Measurements from ENCODE around the gene OGG1. TPM values are rescaled to one million over a fixed set of nuclear protein-coding genes. Genes with fewer than 3 reads are reported as not detected.

OGG1 gene
- total RNA-seq, 1 donor from 2014 or later: 38.6 TPM

DNA sequence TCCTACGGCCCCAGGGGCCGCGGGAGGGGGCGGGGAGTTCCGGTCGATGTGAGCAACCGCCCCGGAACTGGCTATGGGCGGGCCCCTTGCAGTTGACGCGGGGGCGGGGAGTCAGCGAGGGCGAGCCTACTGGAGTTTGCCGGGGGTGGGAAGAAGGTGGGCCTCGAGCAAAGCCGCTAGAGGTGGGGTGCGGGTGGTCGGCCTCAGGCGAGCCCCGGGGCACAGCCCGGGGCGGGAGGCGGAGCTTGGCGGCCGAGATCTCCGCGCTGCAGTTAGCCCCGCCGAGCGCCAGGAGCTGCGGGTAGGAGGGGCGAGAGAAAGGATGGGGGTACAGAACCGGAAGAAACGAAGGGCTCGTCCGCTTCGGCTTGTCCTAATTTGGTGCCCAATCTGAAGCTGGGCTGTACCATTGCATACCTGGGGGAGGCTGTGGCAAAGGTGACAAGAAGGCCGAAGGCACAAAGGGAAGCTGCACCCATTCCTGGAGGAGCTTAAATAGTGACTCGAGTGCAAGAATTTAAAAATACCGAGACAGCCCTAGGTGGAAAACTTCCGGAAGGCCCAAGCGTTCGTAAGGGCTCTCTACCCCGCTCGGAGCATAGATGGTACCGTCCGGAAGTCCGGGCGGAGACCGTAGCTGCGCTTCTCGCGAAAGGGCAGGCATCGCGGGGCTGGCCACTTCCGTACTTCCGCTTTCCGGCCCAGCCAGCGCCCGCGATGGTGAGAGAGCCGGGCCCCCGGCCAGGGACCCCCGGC lies 42.8 kb downstream of the OGG1 start, which contains the start of the genes ARPC4 and TADA3:
Gene ARPC4, plus strand, starts transcription at position 678 of the 756 bp plus-strand sequence. Its CDS starts 40 bp downstream, at position 718.
Gene TADA3, minus strand, starts transcription at position 69 of the 756 bp plus-strand sequence. CDS start 1,007 bp downstream, outside the sequence.
- peaks cover 9% of the 10 kb centered on the region for H3K36me3 Mint-ChIP-seq (ENCODE audit: low read depth)
- H3K4me1 Mint-ChIP-seq: peaks cover 22% of the 10 kb centered on the region
- no peaks in the 10 kb centered on the region for H3K9me3 Mint-ChIP-seq
- H3K27me3 Mint-ChIP-seq (ENCODE audit: low read depth): no peaks in the 10 kb centered on the region
- peak; percentile 82 for DNase-seq (ENCODE audit: low read depth, low spot score)
- peak within 1 kb of the TSS; percentile 100 for H3K27ac Mint-ChIP-seq (ENCODE audit: unreplicated experiment)
- peak within 1 kb of the TSS; percentile 96 for H3K4me3 Mint-ChIP-seq
- TF ChIP-seq CTCF (conservative IDR thresholded peaks at IDR 0.05): peak; percentile 13

GRCh38 chr3:9793161-9793781 lies 43.5 kb downstream of the OGG1 start:
- H3K27ac Mint-ChIP-seq (ENCODE audit: unreplicated experiment): peak overlapping the region; percentile 100
- peaks cover 7% of the 10 kb centered on the region for H3K36me3 Mint-ChIP-seq (ENCODE audit: low read depth)
- H3K9me3 Mint-ChIP-seq: no peaks in the 10 kb centered on the region
- TF ChIP-seq CTCF (conservative IDR thresholded peaks at IDR 0.05): no peak
- no peaks in the 10 kb centered on the region for H3K27me3 Mint-ChIP-seq (ENCODE audit: low read depth)
- peak overlapping the region; percentile 96 for H3K4me3 Mint-ChIP-seq
- H3K4me1 Mint-ChIP-seq: peaks cover 22% of the 10 kb centered on the region
- no peak for DNase-seq (ENCODE audit: low read depth, low spot score)

- Mint-ChIP-seq H3K36me3 (ENCODE audit: low read depth) (peaks cover 3% of the 10 kb centered on the region), H3K9me3 (no peaks in the 10 kb centered on the region), H3K4me1 (peaks cover 22% of the 10 kb centered on the region), H3K4me3 (peak overlapping the region; percentile 96), H3K27ac (ENCODE audit: unreplicated experiment) (peak overlapping the region; percentile 72), H3K27me3 (ENCODE audit: low read depth) (no peaks in the 10 kb centered on the region)
- no peak for DNase-seq (ENCODE audit: low read depth, low spot score)
- no peak for TF ChIP-seq CTCF (conservative IDR thresholded peaks at IDR 0.05)
Observed at GRCh38 chr3:9794400-9794799, 44.6 kb downstream of the OGG1 start.

DNA sequence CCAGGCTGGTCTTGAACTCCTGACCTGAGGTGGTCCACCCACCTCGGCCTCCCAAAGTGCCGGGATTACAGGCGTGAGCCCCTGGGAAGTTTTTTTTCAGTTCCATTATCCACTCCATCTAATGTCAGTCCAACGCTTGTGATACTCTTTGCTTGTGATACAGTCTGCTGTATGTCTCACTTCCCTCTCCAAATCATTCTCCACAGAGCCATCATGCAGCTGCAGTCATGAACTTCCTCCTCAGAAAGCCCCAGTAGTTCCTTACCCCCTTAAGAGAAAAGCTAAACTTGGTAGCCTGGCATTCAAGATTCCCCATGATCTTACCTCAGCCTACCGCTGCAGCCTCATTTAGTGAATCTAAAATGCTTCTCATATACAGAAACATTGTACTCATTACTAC lies 45.5 kb downstream of the OGG1 start:
- DNase-seq (ENCODE audit: low read depth, low spot score): no peak
- Mint-ChIP-seq H3K4me3 (peak overlapping the region; percentile 89), H3K4me1 (peaks cover 22% of the 10 kb centered on the region), H3K27ac (ENCODE audit: unreplicated experiment) (peak overlapping the region; percentile 48), H3K36me3 (ENCODE audit: low read depth) (peaks cover 5% of the 10 kb centered on the region), H3K27me3 (ENCODE audit: low read depth) (no peaks in the 10 kb centered on the region), H3K9me3 (no peaks in the 10 kb centered on the region)
- no peak for TF ChIP-seq CTCF (conservative IDR thresholded peaks at IDR 0.05)

DNA sequence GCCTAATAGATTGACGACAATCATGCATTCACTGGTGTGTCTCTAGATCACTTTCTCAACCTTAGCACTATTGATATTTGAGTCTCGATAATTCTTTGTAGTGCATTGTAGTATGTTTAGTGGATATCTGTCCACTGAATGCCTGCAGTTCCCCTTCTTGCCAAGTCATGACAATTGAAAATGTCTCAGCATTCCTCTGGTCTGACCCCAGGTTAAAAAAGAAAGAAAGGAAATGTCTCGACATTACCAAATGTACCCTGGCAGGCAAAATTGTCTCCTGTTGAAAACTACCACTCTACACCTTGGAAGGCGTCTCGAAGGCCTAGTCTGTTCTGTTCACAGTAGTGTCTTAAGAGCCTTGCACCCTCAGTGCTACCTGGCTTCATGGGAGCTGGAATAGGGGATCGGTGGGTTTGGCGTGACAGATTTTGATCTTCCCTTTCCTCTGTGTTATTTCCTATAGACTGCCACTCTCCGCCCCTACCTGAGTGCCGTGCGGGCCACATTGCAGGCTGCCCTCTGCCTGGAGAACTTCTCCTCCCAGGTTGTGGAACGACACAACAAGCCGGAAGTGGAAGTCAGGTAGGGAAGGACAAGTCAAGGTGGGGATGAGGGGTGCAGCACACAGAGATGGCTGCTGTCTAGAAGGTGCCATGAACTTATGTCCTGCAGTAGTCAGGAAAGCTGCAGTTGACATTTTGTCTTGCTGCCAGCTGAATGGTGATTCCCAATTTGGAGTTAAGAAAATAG lies 47.6 kb downstream of the OGG1 start:
- Mint-ChIP-seq H3K27ac (ENCODE audit: unreplicated experiment) (no peak overlapping the region), H3K4me1 (peaks cover 16% of the 10 kb centered on the region), H3K36me3 (ENCODE audit: low read depth) (peaks cover 5% of the 10 kb centered on the region), H3K4me3 (no peak overlapping the region), H3K27me3 (ENCODE audit: low read depth) (no peaks in the 10 kb centered on the region), H3K9me3 (no peaks in the 10 kb centered on the region)
- TF ChIP-seq CTCF (conservative IDR thresholded peaks at IDR 0.05): no peak
- DNase-seq (ENCODE audit: low read depth, low spot score): no peak

Measured in neural crest cell (in vitro differentiated cells).